Parathyroid adenoma (tissue), 2 donors: Measurements from ENCODE around the gene FBXW4.

ENCODE experiments used
- H2AFZ ChIP-seq: fragments of 300-600 bp; sonication (generic); one replicate; pipeline ENCODE4 v1.7.0; 2017; ENCODE audit warnings: antibody characterized with exemption, mild to moderate bottlenecking
- H3K27ac ChIP-seq: fragments of 300-600 bp; sonication (generic); one replicate; pipeline ENCODE4 v1.7.0; 2017
- H3K27me3 ChIP-seq: fragments of 300-600 bp; sonication (generic); one replicate; pipeline ENCODE4 v1.7.0; 2017; ENCODE audit warnings: low read length; ENCODE audit not compliant: control insufficient read depth, insufficient read depth
- H3K36me3 ChIP-seq: fragments of 300-600 bp; sonication (generic); one replicate; pipeline ENCODE4 v1.7.0; 2017; ENCODE audit warnings: low read length; ENCODE audit not compliant: control insufficient read depth, insufficient read depth
- H3K4me1 ChIP-seq: fragments of 300-600 bp; sonication (generic); one replicate; pipeline ENCODE4 v1.7.0; 2017; ENCODE audit warnings: control low read depth
- H3K4me2 ChIP-seq: fragments of 300-600 bp; sonication (generic); one replicate; pipeline ENCODE4 v1.7.0; 2017; ENCODE audit warnings: low read length
- H3K4me3 ChIP-seq: fragments of 300-600 bp; sonication (generic); one replicate; pipeline ENCODE4 v1.7.0; 2017; ENCODE audit warnings: low read depth, low read length
- H3K79me2 ChIP-seq: fragments of 300-600 bp; sonication (generic); one replicate; pipeline ENCODE4 v1.7.0; 2017; ENCODE audit warnings: control low read depth
- H3K9ac ChIP-seq: fragments of 300-600 bp; sonication (generic); one replicate; pipeline ENCODE4 v1.7.0; 2017; ENCODE audit warnings: mild to moderate bottlenecking
- H3K9me3 ChIP-seq: fragments of 300-600 bp; sonication (generic); one replicate; pipeline ENCODE4 v1.7.0; 2017; ENCODE audit warnings: low read length; ENCODE audit not compliant: control insufficient read depth
- CTCF ChIP-seq: fragments of 300-600 bp; sonication (generic); IDR thresholded peaks from one replicate; pipeline ENCODE4 v1.7.0; 2017; ENCODE audit warnings: antibody characterized with exemption, mild to moderate bottlenecking
- donor health status: primary hyperparathyroidism.

FBXW4 gene

GRCh38 chr10:101617102-101617823, 77.7 kb downstream of the FBXW4 start:
- no peak overlapping the region for H3K27ac ChIP-seq
- H3K27me3 ChIP-seq = no peaks in the 10 kb centered on the region
- no peaks in the 10 kb centered on the region for H3K36me3 ChIP-seq
- peaks cover 8% of the 10 kb centered on the region for H3K4me1 ChIP-seq
- no peak overlapping the region for H3K4me3 ChIP-seq
- TF ChIP-seq CTCF = no peak
- no peaks in the 10 kb centered on the region for H3K79me2 ChIP-seq
- no peak overlapping the region for H3K4me2 ChIP-seq
- H3K9ac ChIP-seq = no peak overlapping the region
- H2AFZ ChIP-seq = no peak overlapping the region
- H3K9me3 ChIP-seq = no peaks in the 10 kb centered on the region

- peaks cover 8% of the 10 kb centered on the region for H3K4me1 ChIP-seq
- H3K36me3 ChIP-seq = no peaks in the 10 kb centered on the region
- no peak overlapping the region for H3K27ac ChIP-seq
- TF ChIP-seq CTCF = no peak
- H3K27me3 ChIP-seq = no peaks in the 10 kb centered on the region
- no peaks in the 10 kb centered on the region for H3K9me3 ChIP-seq
- H2AFZ ChIP-seq = no peak overlapping the region
- H3K9ac ChIP-seq = no peak overlapping the region
- no peaks in the 10 kb centered on the region for H3K79me2 ChIP-seq
- H3K4me3 ChIP-seq = no peak overlapping the region
- no peak overlapping the region for H3K4me2 ChIP-seq
Measured at GRCh38 chr10:101616415-101617101, 78.4 kb downstream of the FBXW4 start.

GRCh38 chr10:101615525-101616116, 79.3 kb downstream of the FBXW4 start:
- Histone ChIP-seq H3K9me3 (no peaks in the 10 kb centered on the region), H2AFZ (no peak overlapping the region), H3K27ac (no peak overlapping the region), H3K27me3 (no peaks in the 10 kb centered on the region), H3K79me2 (peaks cover 2% of the 10 kb centered on the region), H3K4me1 (peaks cover 8% of the 10 kb centered on the region), H3K4me3 (no peak overlapping the region), H3K4me2 (no peak overlapping the region), H3K9ac (no peak overlapping the region), H3K36me3 (no peaks in the 10 kb centered on the region)
- TF ChIP-seq CTCF = no peak

- H3K4me3 ChIP-seq = no peak overlapping the region
- H3K27ac ChIP-seq = no peak overlapping the region
- H3K79me2 ChIP-seq = peaks cover 3% of the 10 kb centered on the region
- no peaks in the 10 kb centered on the region for H3K27me3 ChIP-seq
- H2AFZ ChIP-seq = no peak overlapping the region
- no peaks in the 10 kb centered on the region for H3K36me3 ChIP-seq
- no peaks in the 10 kb centered on the region for H3K9me3 ChIP-seq
- TF ChIP-seq CTCF = no peak
- H3K4me1 ChIP-seq = peaks cover 8% of the 10 kb centered on the region
- H3K9ac ChIP-seq = no peak overlapping the region
- no peak overlapping the region for H3K4me2 ChIP-seq
Measured at GRCh38 chr10:101614663-101615524, 80.1 kb downstream of the FBXW4 start.
